ENCODE data around the gene AGAP1. TPM values are rescaled to one million over a fixed set of nuclear protein-coding genes. Genes with fewer than 3 reads are reported as not detected.

AGAP1 gene
- total and polyA plus RNA-seq, 11 donors = 5.9 to 21.6 (median 18.9) TPM

- intact Hi-C loops (cut with DNase I) = loop anchor here in 6 of 10 donors (2.0 to 5.0 kb wide), 4 partner anchors 386 to 411 kb away; no protein-coding TSS in a partner anchor
- DNase-seq = peak in 4 of 5 donors; percentile 45 to 81 (median 61)
- TF ChIP-seq POLR2A (IDR thresholded peaks at IDR 0.05) (no peak), CTCF (IDR thresholded peaks at IDR 0.05) (peak; percentile 59 to 80 (median 70))
- 3 to 5% (median 4%) methylated on average over 41 to 65 of the region's 65 CpGs for WGBS, 4 donors
- H3K36me3 ChIP-seq = no peaks in the 10 kb centered on the region
- ATAC-seq = peak; percentile 49 to 75 (median 72)
- peaks cover 0 to 31% (median 15%) of the 10 kb centered on the region in 12 donors for H3K4me1 ChIP-seq
- H3K4me3 ChIP-seq = peak overlapping the region; percentile 1 to 48 (median 34)
- H3K27ac ChIP-seq = no peak overlapping the region
- no peaks in the 10 kb centered on the region for H3K9me3 ChIP-seq
- peaks cover 55 to 87% (median 78%) of the 10 kb centered on the region in 9 donors for H3K27me3 ChIP-seq
Measured at GRCh38 chr2:236177967-236178889, 684.4 kb downstream of the AGAP1 start.

- no peak for DNase-seq
- peaks cover 48 to 80% (median 71%) of the 10 kb centered on the region in 9 donors for H3K27me3 ChIP-seq
- TF ChIP-seq CTCF (IDR thresholded peaks at IDR 0.05) (no peak), POLR2A (IDR thresholded peaks at IDR 0.05) (no peak)
- H3K27ac ChIP-seq = no peak overlapping the region
- peak overlapping the region in 7 of 12 donors; percentile 1 to 48 (median 40) for H3K4me3 ChIP-seq
- H3K36me3 ChIP-seq = no peaks in the 10 kb centered on the region
- H3K4me1 ChIP-seq = peaks cover 0 to 30% (median 15%) of the 10 kb centered on the region in 12 donors
- intact Hi-C loops (cut with DNase I) = loop anchor here in 5 of 10 donors (5.0 kb wide), 3 partner anchors 387 to 412 kb away; no protein-coding TSS in a partner anchor
- no peaks in the 10 kb centered on the region for H3K9me3 ChIP-seq
- WGBS, 4 donors = 3 to 8% (median 5%) methylated on average over 15 of the region's 15 CpGs
- no peak for ATAC-seq
Measured at GRCh38 chr2:236178890-236179235, 685.0 kb downstream of the AGAP1 start.

GRCh38 chr2:236179236-236180075 lies 685.6 kb downstream of the AGAP1 start:
- no peaks in the 10 kb centered on the region for H3K36me3 ChIP-seq
- 4 to 9% (median 5%) methylated on average over 32 to 59 of the region's 59 CpGs for WGBS, 4 donors
- DNase-seq (no peak), ATAC-seq (no peak)
- H3K4me1 ChIP-seq = peaks cover 0 to 30% (median 15%) of the 10 kb centered on the region in 12 donors
- no peaks in the 10 kb centered on the region for H3K9me3 ChIP-seq
- peak overlapping the region in 6 of 12 donors; percentile 8 to 45 (median 15) for H3K4me3 ChIP-seq
- intact Hi-C loops (cut with DNase I) = loop anchor here in 8 of 10 donors (2.0 to 5.0 kb wide), 6 partner anchors 387 to 413 kb away; no protein-coding TSS in a partner anchor
- peaks cover 43 to 74% (median 65%) of the 10 kb centered on the region in 9 donors for H3K27me3 ChIP-seq
- H3K27ac ChIP-seq = no peak overlapping the region
- TF ChIP-seq POLR2A (IDR thresholded peaks at IDR 0.05) (no peak), CTCF (IDR thresholded peaks at IDR 0.05) (no peak)

All from heart left ventricle (tissue), 16 donors.